Neural progenitor cell (in vitro differentiated cells): ENCODE data around the gene CACNG7.

ENCODE experiments used
- CTCF ChIP-seq: fragments of 200-600 bp; sonication (generic); IDR thresholded peaks from 2 replicates; pipeline ENCODE4 v1.5.1; 2017; ENCODE audit warnings: antibody characterized with exemption, mild to moderate bottlenecking
- EZH2 ChIP-seq: fragments of 200-600 bp; sonication (generic); IDR thresholded peaks from 2 replicates; pipeline ENCODE4 v1.6.1; 2017; ENCODE audit warnings: antibody characterized with exemption, mild to moderate bottlenecking, moderate library complexity

GRCh38 chr19:53992815-53993214, 83.7 kb downstream of the CACNG7 start:
- no peak for TF ChIP-seq CTCF
- TF ChIP-seq EZH2, result no peak
